Progenitor cell of endocrine pancreas (in vitro differentiated cells): ENCODE data around the gene HORMAD2. TPM values are rescaled to one million over a fixed set of nuclear protein-coding genes. Genes with fewer than 3 reads are reported as not detected.

ENCODE experiments used
- DNase-seq: peaks from one replicate; pipeline ENCODE4 v3.0.0; 2021; ENCODE audit warnings: low spot score; ENCODE audit not compliant: unreplicated experiment
- H3K27ac Mint-ChIP-seq: 2 replicates; pipeline ENCODE4 v1.8.0; 2021; ENCODE audit warnings: mild to moderate bottlenecking, moderate library complexity, mixed read lengths
- H3K27me3 Mint-ChIP-seq: 2 replicates; pipeline ENCODE4 v1.8.0; 2021; ENCODE audit warnings: mixed read lengths
- H3K36me3 Mint-ChIP-seq: 2 replicates; pipeline ENCODE4 v1.8.0; 2022; ENCODE audit warnings: mixed read lengths; ENCODE audit not compliant: insufficient read depth
- H3K4me1 Mint-ChIP-seq: 2 replicates; pipeline ENCODE4 v1.8.0; 2021; ENCODE audit warnings: low read depth, mixed read lengths
- H3K4me3 Mint-ChIP-seq: 2 replicates; pipeline ENCODE4 v1.8.0; 2021; ENCODE audit warnings: low read depth, mild to moderate bottlenecking, moderate library complexity, mixed read lengths
- H3K9me3 Mint-ChIP-seq: 2 replicates; pipeline ENCODE4 v1.8.0; 2021; ENCODE audit warnings: low read depth, mixed read lengths
- total RNA-seq: library from RNA; stranded (reverse); gene quantifications from 2 replicates; pipeline ENCODE4 v1.2.1, GENCODE V29; 2021
- TF ChIP-seq, protein P1 (sequence below): fragments of 200-600 bp; sonication (generic); IDR thresholded peaks from one replicate; pipeline ENCODE4 v1.5.0; 2021; ENCODE audit warnings: antibody characterized with exemption, mild to moderate bottlenecking; ENCODE audit not compliant: unreplicated experiment

Gene HORMAD2
- total RNA-seq, 1 donor from 2014 or later: not detected

DNA sequence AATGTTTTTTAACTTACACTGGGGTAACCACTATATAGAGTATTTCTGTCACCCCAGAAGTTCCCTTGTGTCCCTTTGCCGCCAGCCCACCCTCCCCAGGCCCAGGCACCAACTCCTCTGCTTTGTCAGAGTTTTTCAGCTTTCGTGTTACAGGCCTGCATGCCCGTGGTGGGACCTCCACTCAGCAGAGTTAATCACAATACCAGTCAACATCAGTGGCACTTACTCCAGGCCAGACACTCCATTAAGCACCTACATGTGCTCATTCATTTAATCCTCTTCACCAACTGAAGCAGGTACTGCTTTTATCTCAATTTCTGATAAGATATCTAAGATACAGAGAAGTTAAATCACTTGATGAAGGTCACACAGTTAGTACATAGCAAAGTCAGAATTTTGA is 103.0 kb downstream of the HORMAD2 start:
- H3K27me3 Mint-ChIP-seq: peaks cover 6% of the 10 kb centered on the region
- TF ChIP-seq, protein P1, sequence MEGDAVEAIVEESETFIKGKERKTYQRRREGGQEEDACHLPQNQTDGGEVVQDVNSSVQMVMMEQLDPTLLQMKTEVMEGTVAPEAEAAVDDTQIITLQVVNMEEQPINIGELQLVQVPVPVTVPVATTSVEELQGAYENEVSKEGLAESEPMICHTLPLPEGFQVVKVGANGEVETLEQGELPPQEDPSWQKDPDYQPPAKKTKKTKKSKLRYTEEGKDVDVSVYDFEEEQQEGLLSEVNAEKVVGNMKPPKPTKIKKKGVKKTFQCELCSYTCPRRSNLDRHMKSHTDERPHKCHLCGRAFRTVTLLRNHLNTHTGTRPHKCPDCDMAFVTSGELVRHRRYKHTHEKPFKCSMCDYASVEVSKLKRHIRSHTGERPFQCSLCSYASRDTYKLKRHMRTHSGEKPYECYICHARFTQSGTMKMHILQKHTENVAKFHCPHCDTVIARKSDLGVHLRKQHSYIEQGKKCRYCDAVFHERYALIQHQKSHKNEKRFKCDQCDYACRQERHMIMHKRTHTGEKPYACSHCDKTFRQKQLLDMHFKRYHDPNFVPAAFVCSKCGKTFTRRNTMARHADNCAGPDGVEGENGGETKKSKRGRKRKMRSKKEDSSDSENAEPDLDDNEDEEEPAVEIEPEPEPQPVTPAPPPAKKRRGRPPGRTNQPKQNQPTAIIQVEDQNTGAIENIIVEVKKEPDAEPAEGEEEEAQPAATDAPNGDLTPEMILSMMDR: no peak
- no peak overlapping the region for H3K27ac Mint-ChIP-seq
- peaks cover 33% of the 10 kb centered on the region for H3K4me1 Mint-ChIP-seq
- H3K9me3 Mint-ChIP-seq: no peaks in the 10 kb centered on the region
- no peak for DNase-seq
- no peaks in the 10 kb centered on the region for H3K36me3 Mint-ChIP-seq
- no peak overlapping the region for H3K4me3 Mint-ChIP-seq

DNA sequence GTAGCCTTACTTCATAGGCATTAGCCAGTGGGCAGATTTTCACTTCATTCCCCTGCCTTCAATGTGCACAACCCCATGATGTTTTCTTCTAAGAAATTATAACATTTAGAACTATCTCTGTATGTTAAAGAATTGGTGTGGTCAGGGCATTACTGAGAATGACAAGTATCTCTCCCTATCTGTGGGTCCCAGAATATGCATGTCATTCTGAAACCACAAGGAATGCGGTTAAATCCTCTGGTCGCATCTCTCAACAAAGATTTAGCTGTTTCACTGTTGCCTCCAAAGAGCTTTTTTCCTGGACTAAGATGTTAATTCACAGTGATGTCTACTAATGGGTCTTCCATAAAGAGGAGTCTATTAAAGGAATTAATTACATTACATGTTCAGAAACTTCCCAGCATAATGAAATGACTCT is 103.6 kb downstream of the HORMAD2 start:
- H3K9me3 Mint-ChIP-seq: no peaks in the 10 kb centered on the region
- no peak overlapping the region for H3K27ac Mint-ChIP-seq
- no peak overlapping the region for H3K4me3 Mint-ChIP-seq
- no peak for DNase-seq
- no peaks in the 10 kb centered on the region for H3K36me3 Mint-ChIP-seq
- H3K27me3 Mint-ChIP-seq: peaks cover 6% of the 10 kb centered on the region
- peaks cover 32% of the 10 kb centered on the region for H3K4me1 Mint-ChIP-seq
- TF ChIP-seq, protein P1: no peak

DNA sequence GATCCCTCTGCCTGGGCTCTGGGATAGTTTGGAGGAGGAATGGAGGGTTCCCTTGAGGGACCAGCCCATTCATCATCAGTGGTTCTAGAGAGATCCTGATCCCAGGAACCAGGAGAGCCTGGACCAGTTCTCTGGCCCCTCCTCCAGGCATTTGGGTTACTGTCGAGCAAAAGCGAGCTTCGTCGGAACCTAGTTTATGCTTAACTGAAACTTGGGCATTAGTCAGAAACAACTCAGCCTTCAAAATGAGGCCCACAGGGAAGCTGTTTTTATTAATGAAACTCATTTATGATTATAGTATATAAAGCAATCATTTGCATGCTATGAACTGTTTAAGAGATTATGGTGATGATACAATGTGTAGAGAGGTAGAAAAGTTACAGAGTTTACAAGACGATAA is 104.9 kb downstream of the HORMAD2 start:
- Mint-ChIP-seq H3K4me1 (peaks cover 32% of the 10 kb centered on the region), H3K36me3 (no peaks in the 10 kb centered on the region), H3K27me3 (peaks cover 10% of the 10 kb centered on the region), H3K4me3 (no peak overlapping the region), H3K9me3 (no peaks in the 10 kb centered on the region), H3K27ac (no peak overlapping the region)
- DNase-seq: no peak
- TF ChIP-seq, protein P1: no peak

DNA sequence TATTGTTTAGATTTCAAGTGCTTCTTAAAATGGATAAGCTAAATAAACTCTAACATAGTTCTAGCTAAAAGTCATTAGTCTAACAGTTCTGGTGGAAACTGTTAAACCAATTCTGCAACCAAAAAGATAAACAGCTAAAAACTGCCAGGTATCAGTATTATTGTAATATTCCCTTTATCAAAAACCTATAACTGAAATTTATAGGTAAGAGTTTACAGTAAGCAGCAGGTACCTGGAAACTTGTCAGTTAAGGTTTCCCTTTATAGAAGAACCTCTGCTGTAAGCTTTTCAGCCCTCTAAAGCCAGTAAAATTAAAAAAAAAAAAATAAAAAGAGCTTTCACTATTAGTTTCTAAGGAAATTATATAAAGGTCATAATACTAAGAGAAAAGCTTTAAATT is 105.3 kb downstream of the HORMAD2 start:
- Mint-ChIP-seq H3K36me3 (no peaks in the 10 kb centered on the region), H3K4me1 (peaks cover 32% of the 10 kb centered on the region), H3K9me3 (no peaks in the 10 kb centered on the region), H3K27ac (no peak overlapping the region), H3K27me3 (peaks cover 15% of the 10 kb centered on the region), H3K4me3 (no peak overlapping the region)
- no peak for DNase-seq
- TF ChIP-seq, protein P1: no peak

DNA sequence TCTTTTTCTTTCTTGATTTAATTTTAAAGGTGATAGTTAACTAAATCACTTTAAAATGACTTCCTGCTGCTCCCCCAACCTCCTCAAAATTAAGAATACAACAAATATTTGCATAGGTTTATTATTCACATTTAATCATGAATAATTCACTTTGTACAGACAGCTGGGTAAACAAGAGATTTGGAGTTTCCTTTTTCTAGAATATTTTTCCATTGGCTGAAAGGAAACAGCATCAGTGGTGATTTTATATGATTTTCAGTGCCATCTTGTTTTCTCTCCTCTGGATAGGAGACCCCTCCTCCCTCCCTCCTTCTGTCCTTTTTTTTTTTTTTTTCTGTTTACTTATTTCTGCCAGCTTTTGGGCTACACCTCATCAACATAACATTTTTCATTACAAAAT is 105.8 kb downstream of the HORMAD2 start:
- Mint-ChIP-seq H3K36me3 (no peaks in the 10 kb centered on the region), H3K4me1 (peaks cover 33% of the 10 kb centered on the region), H3K27ac (no peak overlapping the region), H3K9me3 (no peaks in the 10 kb centered on the region), H3K27me3 (peaks cover 19% of the 10 kb centered on the region), H3K4me3 (no peak overlapping the region)
- TF ChIP-seq, protein P1: no peak
- DNase-seq: no peak
